GM19463 (cell line): ENCODE results near the gene SMARCD1.
A peak's percentile ranks its signal among the peaks of the same experiment; 100 is the strongest.

Source experiments
- ATAC-seq: cut with Tn5 transposase; IDR thresholded peaks from one replicate; pipeline ENCODE4 v1.9.1; 2021; ENCODE audit warnings: mild to moderate bottlenecking, moderate library complexity; ENCODE audit not compliant: unreplicated experiment

The SMARCD1 gene

GRCh38 chr12:50103351-50103750 lies 18.2 kb downstream of the SMARCD1 start:
- no peak for ATAC-seq

DNA sequence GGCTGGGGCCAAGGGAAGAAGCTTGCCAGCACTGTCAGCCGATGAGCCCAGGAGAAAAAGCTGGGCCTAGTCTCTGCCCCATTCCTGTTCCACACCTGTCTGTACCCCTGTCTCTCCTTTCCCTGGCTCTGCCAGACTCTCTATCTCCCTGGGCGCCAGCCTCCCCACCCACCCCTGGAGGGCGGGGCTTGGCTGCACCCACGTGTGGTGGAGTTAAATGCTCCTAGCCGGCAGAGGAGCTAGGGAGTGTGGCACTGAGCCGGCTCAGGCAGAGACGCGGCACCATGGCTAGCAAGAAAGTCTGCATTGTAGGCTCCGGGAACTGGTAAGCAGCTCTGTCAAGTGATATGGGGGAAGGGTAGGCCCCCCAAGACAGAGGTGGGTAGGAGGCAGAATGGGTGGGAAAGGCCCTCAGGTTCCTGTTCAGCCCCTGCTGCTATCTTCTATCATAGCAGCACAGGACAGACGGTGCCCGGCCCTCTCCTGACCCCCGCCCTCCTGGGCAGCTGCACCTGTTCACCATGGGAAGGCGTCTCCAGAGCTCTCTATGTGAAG lies 18.7 kb downstream of the SMARCD1 start, which contains the start of gene GPD1:
TSS of gene GPD1 (plus strand) at position 242 of the 555 bp plus-strand sequence. CDS start at position 285, 43 bp downstream.
- ATAC-seq = no peak

DNA sequence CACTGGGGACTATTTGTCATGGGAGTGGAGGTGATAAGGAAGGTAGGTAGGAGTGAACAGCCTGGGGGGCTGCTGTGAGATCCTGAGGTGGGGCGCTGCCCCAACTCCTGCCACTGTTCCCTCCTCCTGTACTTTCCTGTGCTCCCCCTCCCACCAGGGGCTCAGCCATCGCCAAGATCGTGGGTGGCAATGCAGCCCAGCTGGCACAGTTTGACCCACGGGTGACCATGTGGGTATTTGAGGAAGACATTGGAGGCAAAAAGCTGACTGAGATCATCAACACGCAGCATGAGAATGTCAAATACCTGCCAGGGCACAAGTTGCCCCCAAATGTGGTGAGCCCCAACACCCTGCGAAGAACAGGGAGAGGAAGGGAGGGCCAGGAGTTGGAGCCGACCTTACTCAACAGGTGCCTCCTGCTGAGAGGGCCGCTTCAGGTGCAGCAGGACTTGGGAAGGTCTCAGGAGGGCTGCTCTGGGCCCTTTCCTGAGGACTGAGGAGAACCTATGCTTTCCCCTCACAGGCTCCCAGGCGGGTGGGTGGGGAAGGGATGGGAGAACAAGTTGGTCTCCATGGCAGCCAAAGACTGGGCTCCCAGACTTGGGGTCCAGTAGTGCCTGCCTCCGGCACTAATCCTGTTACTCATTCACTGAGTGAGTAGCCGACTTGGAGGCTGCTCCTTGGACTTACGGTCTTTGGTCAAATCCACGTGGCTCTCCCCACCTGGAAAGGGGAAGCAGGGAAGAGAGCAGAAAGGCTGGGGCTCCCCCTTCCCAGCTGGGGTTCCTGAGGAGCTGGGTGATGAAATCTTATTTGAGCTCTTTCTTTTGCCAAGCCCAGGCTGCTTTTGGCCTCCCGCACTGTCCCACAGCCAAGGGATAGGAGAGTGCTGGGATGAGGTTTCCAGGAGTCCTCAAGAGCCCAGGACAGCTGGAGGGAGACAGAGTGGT lies 19.6 kb downstream of the SMARCD1 start:
- ATAC-seq = no peak

DNA sequence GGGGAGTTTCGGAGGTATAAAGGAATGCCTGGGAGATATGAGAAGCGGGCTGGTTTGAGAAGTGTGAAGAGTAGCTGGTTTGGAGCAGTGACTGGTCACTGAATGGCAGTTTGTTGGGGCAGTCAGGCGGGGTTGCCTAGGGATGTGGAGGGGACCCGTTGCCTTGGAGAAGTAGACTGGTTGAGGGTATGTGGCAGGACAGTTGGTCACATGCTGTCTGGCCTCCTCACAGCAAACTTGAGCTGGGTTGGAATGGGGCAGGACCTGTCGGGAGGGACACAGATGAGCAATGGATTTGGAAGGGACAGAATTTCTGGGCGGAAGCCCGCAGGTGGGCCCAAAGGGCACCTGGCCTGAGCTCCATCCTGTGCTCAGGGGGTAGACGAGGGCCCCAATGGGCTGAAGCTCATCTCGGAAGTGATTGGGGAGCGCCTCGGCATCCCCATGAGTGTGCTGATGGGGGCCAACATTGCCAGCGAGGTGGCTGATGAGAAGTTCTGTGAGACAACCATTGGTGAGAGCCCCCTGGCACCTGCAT lies 20.8 kb downstream of the SMARCD1 start:
- no peak for ATAC-seq

DNA sequence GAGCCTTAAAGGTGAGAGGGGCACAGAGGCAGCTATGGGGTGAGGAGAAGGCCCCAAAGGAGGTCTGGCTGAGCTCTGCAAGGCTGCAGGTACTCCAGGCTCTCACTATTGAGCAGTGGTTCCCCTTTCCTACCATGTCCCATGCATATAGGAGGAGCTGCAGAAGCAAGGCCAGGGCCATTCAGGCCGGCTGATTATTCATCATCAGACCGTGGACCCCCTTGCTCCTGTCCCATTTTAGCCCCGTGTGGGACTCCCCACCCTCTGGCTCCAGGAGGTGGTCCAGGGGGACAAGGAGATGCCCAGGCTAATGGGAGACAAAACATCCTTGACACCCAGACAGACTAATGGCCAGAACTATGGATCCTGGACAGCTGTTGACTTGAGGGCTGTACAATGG lies 21.8 kb downstream of the SMARCD1 start:
- no peak for ATAC-seq

- no peak for ATAC-seq
These were observed 22.5 kb downstream of the SMARCD1 start for GRCh38 chr12:50107416-50108268.

GRCh38 chr12:50109319-50109718 lies 24.2 kb downstream of the SMARCD1 start:
- no peak for ATAC-seq

DNA sequence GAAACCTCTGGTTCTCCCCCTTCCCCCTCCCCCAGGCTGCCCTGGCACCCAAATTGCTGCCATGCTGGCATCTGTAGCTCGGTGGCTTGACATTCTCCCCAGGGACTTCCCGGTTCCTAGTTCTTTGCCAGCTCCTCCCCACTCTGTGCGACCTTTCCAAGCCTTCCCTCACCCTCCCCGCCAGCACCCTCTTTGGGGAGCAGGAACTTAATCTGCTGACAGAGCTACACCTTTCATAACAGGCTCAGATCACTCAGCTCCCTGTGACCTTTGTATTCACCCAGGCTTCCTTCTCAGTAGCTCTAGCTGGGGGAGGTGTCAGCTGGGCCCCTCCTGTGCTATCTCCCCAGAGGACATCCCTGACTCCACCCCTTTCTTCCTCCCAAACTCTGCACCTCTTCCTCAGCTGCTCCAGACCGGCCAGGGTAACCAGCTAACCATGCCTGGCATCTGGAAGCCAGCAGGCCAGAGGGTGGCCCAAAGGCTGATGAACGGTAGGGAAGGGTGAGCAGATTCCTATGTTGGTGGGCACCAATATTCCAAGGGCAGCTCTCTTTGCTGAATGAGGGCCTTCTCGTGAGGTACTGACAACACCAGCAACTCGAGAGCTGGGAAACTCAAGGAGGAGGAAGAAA lies 25.1 kb downstream of the SMARCD1 start:
- no peak for ATAC-seq

- no peak for ATAC-seq
These were observed 25.7 kb downstream of the SMARCD1 start for GRCh38 chr12:50110762-50111351.

DNA sequence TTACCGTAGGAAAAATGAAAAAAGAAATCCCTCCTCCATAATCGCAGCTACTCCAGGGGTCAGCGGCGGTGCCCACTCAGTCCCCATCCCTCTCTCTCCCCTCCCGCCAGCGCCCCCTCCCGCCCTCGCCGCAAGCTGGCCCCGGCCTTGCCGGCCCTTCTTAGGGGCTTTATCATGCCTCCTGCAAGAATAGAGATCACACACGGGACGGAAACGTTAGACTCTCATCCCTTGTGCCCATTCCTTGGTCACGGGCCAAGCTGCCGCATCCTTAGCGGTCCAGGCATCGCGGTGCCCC lies 26.2 kb downstream of the SMARCD1 start:
- ATAC-seq = no peak

GRCh38 chr12:50111693-50112455 lies 26.7 kb downstream of the SMARCD1 start, which contains the start of gene COX14:
COX14 (plus strand) TSS chr12:50112236; CDS start chr12:50120044, 7,808 bp downstream.
- peak; percentile 79 for ATAC-seq

DNA sequence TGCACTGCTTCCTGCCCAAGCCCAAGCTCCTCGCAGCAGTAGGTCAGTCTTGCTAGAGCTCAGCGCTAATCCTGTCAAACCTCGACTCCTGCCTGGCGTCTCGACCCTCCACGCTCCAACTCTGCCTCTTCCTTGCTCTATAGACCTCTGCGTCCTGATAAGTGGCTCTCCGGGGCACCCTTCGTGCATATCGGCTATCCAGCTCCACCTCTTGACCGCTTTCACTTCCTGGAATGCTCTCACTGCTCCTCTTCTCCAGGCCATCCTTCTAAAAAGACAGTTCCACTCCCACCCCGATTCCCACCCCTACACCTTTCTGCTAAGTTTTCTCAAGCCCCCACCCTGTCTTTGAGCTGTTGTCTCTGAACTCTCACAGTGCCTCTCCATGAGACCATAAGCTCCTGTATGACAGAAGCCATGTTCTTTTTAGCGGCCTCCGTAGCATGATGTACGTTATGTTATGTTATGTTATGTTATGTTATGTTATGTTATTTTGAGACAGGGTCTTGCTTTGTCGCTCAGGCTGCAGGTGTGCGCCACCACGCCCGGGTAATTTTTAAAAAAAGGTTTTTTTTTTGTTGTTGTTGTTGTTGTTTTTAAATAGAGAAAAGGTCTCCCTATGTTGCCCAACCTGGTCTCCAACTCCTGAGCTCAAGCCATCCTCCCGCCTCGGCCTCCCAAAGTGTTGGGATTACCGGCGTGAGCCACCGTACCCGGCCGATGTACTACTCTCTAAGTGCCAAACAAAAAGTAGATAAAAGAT lies 27.5 kb downstream of the SMARCD1 start:
- no peak for ATAC-seq

GRCh38 chr12:50117057-50117622 lies 32.0 kb downstream of the SMARCD1 start:
- ATAC-seq = no peak

GRCh38 chr12:50119387-50119786 lies 34.2 kb downstream of the SMARCD1 start:
- no peak for ATAC-seq

DNA sequence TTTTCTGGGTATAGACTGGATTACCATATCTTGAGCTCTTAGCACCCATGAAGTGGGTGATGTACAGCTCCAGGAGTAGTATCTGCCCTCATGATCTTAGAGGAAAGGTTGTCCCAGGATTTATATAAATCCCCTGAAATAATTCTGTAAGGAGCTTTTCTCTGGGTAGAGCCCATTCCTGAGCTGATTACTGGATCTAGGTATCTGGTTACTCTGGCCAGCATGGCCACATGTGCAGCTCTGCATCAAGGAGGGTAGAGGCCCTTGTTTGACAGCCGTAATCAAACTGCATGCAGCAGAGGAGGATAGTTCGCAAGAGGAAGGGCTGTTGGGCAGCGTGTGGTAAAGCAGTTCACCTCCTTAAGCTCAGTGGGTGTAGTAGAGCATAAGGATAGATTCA lies 35.4 kb downstream of the SMARCD1 start:
- no peak for ATAC-seq

GRCh38 chr12:50120953-50121352 lies 35.8 kb downstream of the SMARCD1 start:
- no peak for ATAC-seq

GRCh38 chr12:50121641-50122040 lies 36.5 kb downstream of the SMARCD1 start:
- no peak for ATAC-seq

GRCh38 chr12:50123203-50123602 lies 38.1 kb downstream of the SMARCD1 start:
- no peak for ATAC-seq
